Astrocyte (in vitro differentiated cells and primary cell): ENCODE measurements around the gene ZNF554. TPM values are rescaled to one million over a fixed set of nuclear protein-coding genes. Genes with fewer than 3 reads are reported as not detected.

Experiments used
- DNase-seq: peaks from one replicate; pipeline ENCODE4 v3.0.0-alpha.2; 2010; ENCODE audit warnings: low read depth
- FAIRE-seq: peaks from 2 replicates; lab custom pipeline; 2011; peaks lifted over from hg19 to GRCh38; lab: Jason Lieb, UNC
- H2AFZ ChIP-seq: 2 replicates; pipeline ENCODE4 v1.6.0; 2012; ENCODE audit warnings: low read depth, low read length, inconsistent platforms
- H3K27ac ChIP-seq: 2 replicates; pipeline ENCODE4 v1.5.1; 2011; ENCODE audit warnings: low read depth, low read length, inconsistent platforms
- H3K27me3 ChIP-seq: 2 replicates; pipeline ENCODE4 v1.6.0; 2011; ENCODE audit warnings: low read length, inconsistent platforms; ENCODE audit not compliant: insufficient read depth
- H3K36me3 ChIP-seq: 2 replicates; pipeline ENCODE4 v1.5.1; 2011; ENCODE audit warnings: low read length, inconsistent platforms; ENCODE audit not compliant: insufficient read depth
- H3K4me1 ChIP-seq: 2 replicates; pipeline ENCODE4 v1.5.1; 2011; ENCODE audit warnings: low read length, inconsistent platforms; ENCODE audit not compliant: insufficient read depth
- H3K4me2 ChIP-seq: 2 replicates; pipeline ENCODE4 v1.6.0; 2012; ENCODE audit warnings: low read length, inconsistent platforms
- H3K4me3 ChIP-seq: 2 replicates; pipeline ENCODE4 v1.5.1; 2011; ENCODE audit warnings: low read depth, mild to moderate bottlenecking, low read length, inconsistent platforms; ENCODE audit not compliant: insufficient read depth
- H3K79me2 ChIP-seq: 2 replicates; pipeline ENCODE4 v1.6.0; 2012; ENCODE audit warnings: mild to moderate bottlenecking, low read length, inconsistent platforms; ENCODE audit not compliant: insufficient read depth
- H3K9ac ChIP-seq: 2 replicates; pipeline ENCODE4 v1.6.0; 2012; ENCODE audit warnings: mild to moderate bottlenecking, low read length, inconsistent platforms
- H3K9me3 ChIP-seq: 2 replicates; pipeline ENCODE4 v1.5.1; 2012; ENCODE audit warnings: low read depth, mild to moderate bottlenecking, low read length, inconsistent platforms; ENCODE audit not compliant: insufficient read depth
- H4K20me1 ChIP-seq: 2 replicates; pipeline ENCODE4 v1.6.0; 2012; ENCODE audit warnings: low read length, inconsistent platforms; ENCODE audit not compliant: insufficient read depth
- H3K27ac Mint-ChIP-seq: one replicate; pipeline ENCODE4 v1.8.0; 2021; ENCODE audit warnings: mild to moderate bottlenecking, mixed read lengths; ENCODE audit not compliant: unreplicated experiment
- H3K27me3 Mint-ChIP-seq: one replicate; pipeline ENCODE4 v1.8.0; 2021; ENCODE audit warnings: low read depth, mixed read lengths; ENCODE audit not compliant: unreplicated experiment
- H3K36me3 Mint-ChIP-seq: one replicate; pipeline ENCODE4 v1.8.0; 2021; ENCODE audit warnings: low read depth, mixed read lengths; ENCODE audit not compliant: unreplicated experiment
- H3K4me1 Mint-ChIP-seq: one replicate; pipeline ENCODE4 v1.8.0; 2021; ENCODE audit warnings: low read depth, mixed read lengths; ENCODE audit not compliant: unreplicated experiment
- H3K4me3 Mint-ChIP-seq: one replicate; pipeline ENCODE4 v1.8.0; 2021; ENCODE audit warnings: mild to moderate bottlenecking, moderate library complexity, mixed read lengths; ENCODE audit not compliant: unreplicated experiment
- H3K9me3 Mint-ChIP-seq: one replicate; pipeline ENCODE4 v1.8.0; 2021; ENCODE audit warnings: mild to moderate bottlenecking, mixed read lengths; ENCODE audit not compliant: unreplicated experiment
- CTCF ChIP-seq: IDR thresholded peaks from 2 replicates; pipeline ENCODE4 v1.5.1; 2011; ENCODE audit warnings: low read depth, mild to moderate bottlenecking, inconsistent platforms, low read length, moderate library complexity; ENCODE audit not compliant: insufficient read depth
- EZH2 ChIP-seq: IDR thresholded peaks from 2 replicates; pipeline ENCODE4 v1.6.1; 2012; ENCODE audit warnings: mild to moderate bottlenecking, low read length, inconsistent platforms; ENCODE audit not compliant: insufficient read depth
- total RNA-seq: library from RNA; stranded (reverse); gene quantifications from 2 replicates; pipeline ENCODE4 v1.2.1, GENCODE V29; 2021

The ZNF554 gene
- total RNA-seq, 1 donor from 2014 or later = 3.1 TPM

- Histone ChIP-seq H3K79me2 (peaks cover 36% of the 10 kb centered on the region), H2AFZ (no peak overlapping the region), H3K9ac (no peak overlapping the region), H3K4me2 (no peak overlapping the region), H3K36me3 (peaks cover 19% of the 10 kb centered on the region), H3K9me3 (peaks cover 33% of the 10 kb centered on the region), H3K4me3 (no peak overlapping the region), H3K27ac (no peak overlapping the region), H4K20me1 (peaks cover 15% of the 10 kb centered on the region), H3K4me1 (no peaks in the 10 kb centered on the region), H3K27me3 (no peaks in the 10 kb centered on the region)
- peaks cover 61% of the 10 kb centered on the region for H3K36me3 Mint-ChIP-seq
- H3K9me3 Mint-ChIP-seq = peaks cover 59% of the 10 kb centered on the region
- no peak for TF ChIP-seq CTCF
- no peak for TF ChIP-seq EZH2
- no peaks in the 10 kb centered on the region for H3K4me1 Mint-ChIP-seq
- H3K27ac Mint-ChIP-seq = no peak overlapping the region
- H3K27me3 Mint-ChIP-seq = no peaks in the 10 kb centered on the region
- H3K4me3 Mint-ChIP-seq = no peak overlapping the region
- FAIRE-seq (no peak), DNase-seq (no peak)
Measured at GRCh38 chr19:2848616-2849015, 28.9 kb downstream of the ZNF554 start.

- no peak overlapping the region for H3K4me3 ChIP-seq
- DNase-seq (no peak), FAIRE-seq (no peak)
- peaks cover 72% of the 10 kb centered on the region for H3K36me3 Mint-ChIP-seq
- peaks cover 71% of the 10 kb centered on the region for H3K9me3 Mint-ChIP-seq
- no peaks in the 10 kb centered on the region for H3K4me1 ChIP-seq
- TF ChIP-seq CTCF (no peak), EZH2 (no peak)
- H3K36me3 ChIP-seq = peaks cover 28% of the 10 kb centered on the region
- H3K27ac ChIP-seq = no peak overlapping the region
- no peak overlapping the region for H2AFZ ChIP-seq
- H3K27ac Mint-ChIP-seq = no peak overlapping the region
- no peaks in the 10 kb centered on the region for H3K4me1 Mint-ChIP-seq
- peaks cover 13% of the 10 kb centered on the region for H4K20me1 ChIP-seq
- H3K9me3 ChIP-seq = peaks cover 47% of the 10 kb centered on the region
- no peak overlapping the region for H3K4me3 Mint-ChIP-seq
- peaks cover 23% of the 10 kb centered on the region for H3K79me2 ChIP-seq
- no peaks in the 10 kb centered on the region for H3K27me3 Mint-ChIP-seq
- H3K27me3 ChIP-seq = no peaks in the 10 kb centered on the region
- H3K9ac ChIP-seq = no peak overlapping the region
- no peak overlapping the region for H3K4me2 ChIP-seq
Measured at GRCh38 chr19:2850256-2850925, 30.7 kb downstream of the ZNF554 start.

- peak overlapping the region; percentile 8 for H3K4me3 ChIP-seq
- peaks cover 60% of the 10 kb centered on the region for H3K9me3 ChIP-seq
- TF ChIP-seq EZH2 (no peak), CTCF (no peak)
- no peak overlapping the region for H3K4me3 Mint-ChIP-seq
- H3K27me3 Mint-ChIP-seq = no peaks in the 10 kb centered on the region
- H3K4me1 ChIP-seq = no peaks in the 10 kb centered on the region
- FAIRE-seq (peak; percentile 13), DNase-seq (no peak)
- no peak overlapping the region for H3K27ac Mint-ChIP-seq
- H3K79me2 ChIP-seq = peaks cover 11% of the 10 kb centered on the region
- H3K36me3 ChIP-seq = peaks cover 28% of the 10 kb centered on the region
- peaks cover 72% of the 10 kb centered on the region for H3K36me3 Mint-ChIP-seq
- H4K20me1 ChIP-seq = peaks cover 5% of the 10 kb centered on the region
- no peak overlapping the region for H3K27ac ChIP-seq
- H3K9me3 Mint-ChIP-seq = peaks cover 69% of the 10 kb centered on the region
- H3K27me3 ChIP-seq = no peaks in the 10 kb centered on the region
- no peak overlapping the region for H3K9ac ChIP-seq
- H3K4me2 ChIP-seq = no peak overlapping the region
- H2AFZ ChIP-seq = no peak overlapping the region
- no peaks in the 10 kb centered on the region for H3K4me1 Mint-ChIP-seq
Measured at GRCh38 chr19:2852598-2852997, 32.9 kb downstream of the ZNF554 start.
